GM15510 (cell line): ENCODE measurements around the gene PJA2.
A peak's percentile ranks its signal among the peaks of the same experiment; 100 is the strongest.

Experiments
- POLR2A ChIP-seq: IDR thresholded peaks from 3 replicates; pipeline ENCODE4 v1.6.1; 2011; ENCODE audit warnings: borderline replicate concordance; ENCODE audit not compliant: insufficient read length; ENCODE audit errors: extremely low read depth

The PJA2 gene

DNA sequence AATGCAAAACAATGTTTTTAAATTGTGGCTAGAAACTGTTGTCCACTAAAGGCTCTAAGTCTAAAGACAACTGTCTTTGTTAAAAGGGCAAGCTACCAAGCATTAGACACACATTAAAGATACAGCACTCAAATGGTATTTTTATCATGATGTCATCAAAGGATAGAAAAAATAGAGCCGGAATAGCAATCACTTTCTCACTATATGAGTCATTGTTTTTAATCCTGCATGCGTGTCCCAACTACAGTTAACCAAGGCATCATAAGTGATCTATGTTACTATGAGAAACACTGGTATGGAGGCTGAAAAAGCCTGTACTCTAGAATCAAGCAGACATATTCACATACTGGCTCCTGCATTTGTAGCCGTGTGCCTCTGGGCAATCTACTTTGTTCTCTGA, 1.9 kb upstream of the PJA2 start:
- TF ChIP-seq POLR2A = no peak

- TF ChIP-seq POLR2A = no peak
Measured at GRCh38 chr5:109411149-109411514, 1.4 kb upstream of the PJA2 start.

- peak; percentile 47 for TF ChIP-seq POLR2A
Measured at GRCh38 chr5:109410389-109411148, 795 bp upstream of the PJA2 start.

GRCh38 chr5:109408991-109409843, 557 bp downstream of the PJA2 start:
- TF ChIP-seq POLR2A = peak; percentile 52

GRCh38 chr5:109407913-109408312, 1.9 kb downstream of the PJA2 start:
- no peak for TF ChIP-seq POLR2A

DNA sequence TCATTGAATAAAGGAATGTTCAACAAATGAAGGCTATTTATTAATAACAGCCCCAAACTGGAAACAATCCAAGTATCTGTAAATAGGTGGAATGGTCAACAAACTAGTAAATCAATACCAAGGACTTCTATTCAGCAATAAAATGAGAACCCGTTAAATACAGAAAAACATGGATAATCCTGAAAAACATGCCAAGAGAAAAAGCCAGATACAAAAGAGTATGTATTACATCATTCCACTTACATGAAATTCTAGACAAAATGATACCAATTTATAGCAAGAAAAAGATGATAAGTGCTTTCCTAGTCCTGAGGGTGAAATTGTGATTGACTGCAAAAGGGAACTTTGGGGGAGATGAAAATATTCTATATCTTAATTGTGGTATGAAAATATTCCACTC, 3.1 kb downstream of the PJA2 start:
- TF ChIP-seq POLR2A = no peak

- no peak for TF ChIP-seq POLR2A
Measured at GRCh38 chr5:109404428-109404960, 5.3 kb downstream of the PJA2 start.

DNA sequence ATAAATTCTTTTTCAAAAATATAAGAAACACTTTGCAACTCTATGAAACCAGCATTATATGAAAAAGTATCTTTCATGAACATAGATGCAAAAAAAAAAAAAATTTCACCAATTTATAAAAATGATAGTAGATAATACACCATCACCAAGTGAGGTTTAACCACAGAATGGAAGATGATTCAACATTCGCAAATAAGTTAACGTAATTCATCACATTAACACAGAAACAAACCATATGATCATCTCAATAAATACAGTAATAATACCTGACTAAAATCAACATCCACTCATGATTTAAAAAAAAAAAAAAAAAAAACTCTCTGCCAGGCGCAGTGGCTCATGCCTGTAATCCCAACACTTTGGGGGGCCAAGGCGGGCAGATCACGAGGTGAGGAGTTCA, 6.3 kb downstream of the PJA2 start:
- TF ChIP-seq POLR2A = no peak

- TF ChIP-seq POLR2A = no peak
Measured at GRCh38 chr5:109399092-109399759, 10.5 kb downstream of the PJA2 start.

DNA sequence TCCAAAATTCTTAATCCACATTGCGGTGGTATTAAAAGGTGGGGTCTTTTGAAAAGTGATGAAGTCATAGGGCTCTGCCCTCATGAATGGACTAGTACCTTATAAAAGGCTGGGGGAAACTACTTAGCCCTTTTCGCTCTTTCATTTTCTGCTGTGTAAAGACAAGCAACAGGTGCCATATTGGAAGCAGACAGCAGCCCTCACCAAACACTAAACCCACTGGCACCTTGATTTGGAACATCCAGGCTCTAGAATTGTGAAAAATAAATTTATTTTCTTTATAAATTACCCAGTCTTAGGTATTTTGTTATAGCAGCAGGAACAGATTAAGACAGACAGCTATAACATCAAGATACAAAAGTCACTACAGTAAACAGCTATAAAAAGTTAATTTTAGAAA, 12.8 kb downstream of the PJA2 start:
- TF ChIP-seq POLR2A = no peak

- TF ChIP-seq POLR2A = no peak
Measured at GRCh38 chr5:109394806-109395205, 15.0 kb downstream of the PJA2 start.

GRCh38 chr5:109390188-109390587, 19.6 kb downstream of the PJA2 start:
- TF ChIP-seq POLR2A = no peak

DNA sequence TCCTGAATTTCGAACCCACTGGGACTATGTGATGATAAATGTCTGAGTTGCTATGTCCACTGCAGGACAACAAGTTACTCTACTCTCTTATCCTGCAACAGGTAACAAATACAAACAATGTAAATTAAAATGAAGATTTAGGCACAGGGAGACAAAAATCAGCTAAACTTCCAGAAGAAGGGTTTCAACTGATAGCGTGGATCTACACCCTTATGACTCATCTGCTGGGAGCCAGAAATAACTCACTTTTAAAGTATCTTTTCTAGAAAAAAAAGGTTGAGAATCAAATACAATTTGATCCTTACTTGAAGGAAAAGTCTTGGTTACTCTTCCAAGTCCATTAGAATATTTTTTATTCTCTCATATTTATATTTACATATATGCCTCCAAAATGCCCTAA, 21.4 kb downstream of the PJA2 start:
- TF ChIP-seq POLR2A = no peak

DNA sequence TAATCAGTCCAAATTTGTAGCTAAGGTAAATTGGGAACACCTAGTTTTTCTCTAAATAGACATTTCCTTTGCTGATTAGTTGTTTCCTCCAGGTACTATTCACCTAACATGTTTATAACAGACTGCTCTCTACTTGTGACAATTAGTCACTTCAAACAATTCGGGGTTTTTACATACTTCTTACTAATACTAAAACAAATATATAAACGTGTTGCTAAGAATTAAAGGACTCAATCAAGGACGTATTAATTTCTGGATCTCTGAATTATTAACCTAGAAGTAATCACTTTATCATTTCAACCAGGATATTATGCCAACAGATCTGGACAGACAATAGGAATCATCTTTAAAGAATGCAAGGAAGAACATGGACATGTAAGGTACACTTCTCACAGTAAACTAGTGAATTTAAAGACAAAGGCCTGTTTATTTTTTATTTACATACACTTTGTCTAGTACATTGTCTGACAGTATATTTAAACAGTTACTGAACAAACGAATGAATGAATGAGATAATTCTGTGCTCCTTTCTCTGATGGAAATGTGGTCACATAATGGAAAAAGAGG, 22.3 kb downstream of the PJA2 start:
- no peak for TF ChIP-seq POLR2A

DNA sequence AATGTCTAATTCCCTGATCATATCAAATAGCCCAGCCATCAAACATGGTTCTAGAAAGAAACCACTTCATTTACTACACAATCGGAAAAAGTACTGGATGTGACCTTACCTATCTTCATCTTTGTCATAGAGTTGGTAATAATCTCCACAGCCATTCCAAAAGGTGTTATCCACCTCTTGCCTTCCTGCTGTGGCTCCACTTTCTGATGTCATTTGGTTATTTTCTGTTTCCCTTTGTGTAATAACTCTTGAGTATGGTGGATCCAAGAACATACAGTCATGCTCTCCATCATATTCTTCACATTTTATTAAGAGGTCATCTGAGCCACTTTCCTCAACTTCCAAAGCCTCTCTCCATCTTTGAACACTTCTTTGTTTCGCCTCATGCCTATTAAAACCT, 31.7 kb downstream of the PJA2 start:
- no peak for TF ChIP-seq POLR2A

GRCh38 chr5:109374625-109375024, 35.1 kb downstream of the PJA2 start:
- no peak for TF ChIP-seq POLR2A

DNA sequence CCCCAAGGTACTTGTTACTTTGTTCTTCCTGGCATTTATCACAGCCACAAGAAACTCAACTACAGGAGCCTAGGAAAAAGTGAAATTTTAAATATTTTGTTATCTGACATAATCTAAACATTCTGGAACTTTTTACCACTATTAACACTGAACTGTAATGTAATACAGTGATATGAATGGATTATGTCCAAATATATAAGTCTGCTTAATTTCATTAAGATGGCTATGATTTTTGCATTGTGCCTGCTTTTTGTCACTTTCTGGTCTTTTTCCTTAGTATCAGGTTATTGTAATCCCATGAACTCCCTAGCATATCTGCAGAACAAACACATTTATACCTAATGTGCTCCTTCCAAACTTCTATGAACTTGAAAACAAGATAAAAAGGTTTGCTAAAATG, 35.8 kb downstream of the PJA2 start:
- TF ChIP-seq POLR2A = no peak
